Right hindlimb (tissue), 1 donor: ENCODE measurements around the gene RECQL5.
"Not testable (repeated sequence)": the region's sequence is repeated elsewhere in the genome, so short reads cannot be mapped to it uniquely, and the experiment has no call there.

Experiments
- DNase-seq: peaks from one replicate; pipeline ENCODE4 v3.0.0-alpha.2; 2018

The RECQL5 gene

GRCh38 chr17:75645889-75646637 is 20.9 kb downstream of the RECQL5 start:
- no peak for DNase-seq

GRCh38 chr17:75645501-75645888 is 21.5 kb downstream of the RECQL5 start:
- no peak for DNase-seq

- no peak for DNase-seq
Observed at GRCh38 chr17:75643643-75644017, 23.3 kb downstream of the RECQL5 start.

GRCh38 chr17:75642784-75643642 is 23.9 kb downstream of the RECQL5 start:
- no peak for DNase-seq

GRCh38 chr17:75642182-75642783 is 24.7 kb downstream of the RECQL5 start:
- DNase-seq = no peak

GRCh38 chr17:75641343-75641742 is 25.6 kb downstream of the RECQL5 start:
- peak; percentile 13 for DNase-seq

GRCh38 chr17:75640556-75641119 is 26.3 kb downstream of the RECQL5 start:
- no peak for DNase-seq

- DNase-seq = no peak
Observed at GRCh38 chr17:75639771-75640555, 27.0 kb downstream of the RECQL5 start.

GRCh38 chr17:75639327-75639726 is 27.6 kb downstream of the RECQL5 start:
- DNase-seq = peak; percentile 17

- peak; percentile 9 for DNase-seq
Observed at GRCh38 chr17:75638893-75639292, 28.1 kb downstream of the RECQL5 start.

- DNase-seq = not testable (repeated sequence)
Observed at GRCh38 chr17:75638039-75638438, 28.9 kb downstream of the RECQL5 start.

- no peak for DNase-seq
Observed at GRCh38 chr17:75637551-75637950, 29.4 kb downstream of the RECQL5 start.

- DNase-seq = no peak
Observed at GRCh38 chr17:75637143-75637538, 29.8 kb downstream of the RECQL5 start.

- DNase-seq = no peak
Observed at GRCh38 chr17:75636381-75637142, 30.4 kb downstream of the RECQL5 start.

GRCh38 chr17:75635610-75636202 is 31.2 kb downstream of the RECQL5 start:
- DNase-seq = no peak

- DNase-seq = no peak
Observed at GRCh38 chr17:75634754-75635609, 32.0 kb downstream of the RECQL5 start.

- no peak for DNase-seq
Observed at GRCh38 chr17:75634376-75634740, 32.6 kb downstream of the RECQL5 start.

- DNase-seq = peak; percentile 96
Observed at GRCh38 chr17:75633486-75634375, 33.2 kb downstream of the RECQL5 start.

- peak; percentile 91 for DNase-seq
Observed at GRCh38 chr17:75632863-75633485, 34.0 kb downstream of the RECQL5 start, which contains the start of gene SMIM5. SMIM5 (plus strand) TSS chr17:75633434; CDS start chr17:75640202, 6,768 bp downstream.
